SK-N-DZ (cell line): ENCODE measurements around the gene PAM16.

Experiments
- DNase-seq: peaks from one replicate; pipeline ENCODE4 v3.0.0-alpha.2; 2015; ENCODE audit warnings: low spot score

The PAM16 gene

DNA sequence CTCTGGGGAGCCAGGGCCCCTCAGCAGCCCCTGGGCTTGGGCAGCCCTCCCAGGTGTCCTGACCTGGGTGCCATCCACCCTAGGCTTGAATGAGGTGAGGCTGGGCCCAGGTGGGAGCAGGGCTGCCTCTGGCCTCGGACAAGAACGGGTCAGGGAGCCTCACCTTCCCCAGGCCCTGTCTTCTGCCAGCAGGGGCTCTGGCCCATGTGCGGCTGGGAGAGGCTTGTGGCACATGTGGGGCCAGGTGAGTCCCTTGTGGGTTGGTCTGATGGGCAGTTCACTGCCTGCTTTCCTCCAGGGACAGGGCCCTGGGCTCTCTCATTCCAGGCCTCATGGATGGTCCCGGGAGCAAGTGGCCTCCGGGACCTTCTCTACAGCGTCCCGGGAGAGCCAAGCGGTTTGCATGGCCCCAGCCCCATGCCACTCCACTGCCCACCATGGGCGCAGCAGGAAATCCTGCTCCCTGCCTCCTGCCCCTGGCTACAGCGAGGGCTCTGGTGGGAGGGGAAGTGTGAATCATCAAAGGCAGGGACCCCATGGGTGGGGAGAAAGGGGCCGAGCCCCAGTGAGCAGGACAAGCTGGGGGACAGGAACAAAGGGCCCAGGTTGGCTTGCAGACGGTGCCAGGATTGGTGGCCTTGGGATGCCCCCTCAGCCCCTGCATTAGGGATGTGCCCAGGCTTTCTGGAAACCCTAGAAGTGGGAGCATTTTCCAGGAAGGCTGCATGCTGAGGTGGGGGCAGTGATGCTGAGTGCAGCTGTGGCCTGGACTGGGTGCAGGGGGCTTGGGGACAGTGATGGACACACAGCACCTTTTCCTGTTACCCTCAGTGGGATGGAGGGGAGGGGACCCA is 32.7 kb upstream of the PAM16 start:
- no peak for DNase-seq

DNA sequence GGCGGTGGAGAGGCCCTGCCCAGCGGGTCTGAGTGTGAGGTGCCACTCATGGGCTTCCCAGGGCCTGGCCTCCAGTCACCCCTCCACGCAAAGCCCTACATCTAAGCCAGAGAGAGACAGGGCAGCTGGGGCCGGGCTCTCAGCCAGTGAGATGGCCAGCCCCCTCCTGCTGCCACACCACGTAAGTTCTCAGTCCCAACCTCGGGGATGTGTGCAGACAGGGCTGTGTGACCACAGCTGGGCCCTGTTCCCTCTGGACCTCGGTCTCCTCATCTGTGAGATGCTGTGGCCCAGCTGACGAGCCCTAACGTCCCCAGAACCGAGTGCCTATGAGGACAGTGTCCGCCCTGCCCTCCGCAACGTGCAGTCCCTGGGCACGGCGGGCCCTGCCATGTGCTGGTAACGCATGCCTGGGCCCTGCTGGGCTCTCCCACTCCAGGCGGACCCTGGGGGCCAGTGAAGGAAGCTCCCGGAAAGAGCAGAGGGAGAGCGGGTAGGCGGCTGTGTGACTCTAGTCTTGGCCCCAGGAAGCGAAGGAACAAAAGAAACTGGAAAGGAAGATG is 31.8 kb upstream of the PAM16 start:
- DNase-seq: no peak

DNA sequence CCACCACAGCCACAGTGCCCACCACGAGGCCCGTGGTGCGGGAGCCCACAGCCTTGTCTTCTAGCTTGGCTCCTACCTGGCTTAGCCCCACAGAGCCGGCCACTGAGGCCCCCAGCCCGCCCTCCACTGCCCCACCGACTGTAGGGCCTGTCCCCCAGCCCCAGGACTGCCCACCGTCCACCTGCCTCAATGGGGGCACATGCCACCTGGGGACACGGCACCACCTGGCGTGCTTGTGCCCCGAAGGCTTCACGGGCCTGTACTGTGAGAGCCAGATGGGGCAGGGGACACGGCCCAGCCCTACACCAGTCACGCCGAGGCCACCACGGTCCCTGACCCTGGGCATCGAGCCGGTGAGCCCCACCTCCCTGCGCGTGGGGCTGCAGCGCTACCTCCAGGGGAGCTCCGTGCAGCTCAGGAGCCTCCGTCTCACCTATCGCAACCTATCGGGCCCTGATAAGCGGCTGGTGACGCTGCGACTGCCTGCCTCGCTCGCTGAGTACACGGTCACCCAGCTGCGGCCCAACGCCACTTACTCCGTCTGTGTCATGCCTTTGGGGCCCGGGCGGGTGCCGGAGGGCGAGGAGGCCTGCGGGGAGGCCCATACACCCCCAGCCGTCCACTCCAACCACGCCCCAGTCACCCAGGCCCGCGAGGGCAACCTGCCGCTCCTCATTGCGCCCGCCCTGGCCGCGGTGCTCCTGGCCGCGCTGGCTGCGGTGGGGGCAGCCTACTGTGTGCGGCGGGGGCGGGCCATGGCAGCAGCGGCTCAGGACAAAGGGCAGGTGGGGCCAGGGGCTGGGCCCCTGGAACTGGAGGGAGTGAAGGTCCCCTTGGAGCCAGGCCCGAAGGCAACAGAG is 31.0 kb upstream of the PAM16 start:
- no peak for DNase-seq

DNA sequence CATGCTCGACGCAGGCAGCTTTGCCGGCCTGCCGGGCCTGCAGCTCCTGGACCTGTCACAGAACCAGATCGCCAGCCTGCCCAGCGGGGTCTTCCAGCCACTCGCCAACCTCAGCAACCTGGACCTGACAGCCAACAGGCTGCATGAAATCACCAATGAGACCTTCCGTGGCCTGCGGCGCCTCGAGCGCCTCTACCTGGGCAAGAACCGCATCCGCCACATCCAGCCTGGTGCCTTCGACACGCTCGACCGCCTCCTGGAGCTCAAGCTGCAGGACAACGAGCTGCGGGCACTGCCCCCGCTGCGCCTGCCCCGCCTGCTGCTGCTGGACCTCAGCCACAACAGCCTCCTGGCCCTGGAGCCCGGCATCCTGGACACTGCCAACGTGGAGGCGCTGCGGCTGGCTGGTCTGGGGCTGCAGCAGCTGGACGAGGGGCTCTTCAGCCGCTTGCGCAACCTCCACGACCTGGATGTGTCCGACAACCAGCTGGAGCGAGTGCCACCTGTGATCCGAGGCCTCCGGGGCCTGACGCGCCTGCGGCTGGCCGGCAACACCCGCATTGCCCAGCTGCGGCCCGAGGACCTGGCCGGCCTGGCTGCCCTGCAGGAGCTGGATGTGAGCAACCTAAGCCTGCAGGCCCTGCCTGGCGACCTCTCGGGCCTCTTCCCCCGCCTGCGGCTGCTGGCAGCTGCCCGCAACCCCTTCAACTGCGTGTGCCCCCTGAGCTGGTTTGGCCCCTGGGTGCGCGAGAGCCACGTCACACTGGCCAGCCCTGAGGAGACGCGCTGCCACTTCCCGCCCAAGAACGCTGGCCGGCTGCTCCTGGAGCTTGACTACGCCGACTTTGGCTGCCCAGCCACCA is 30.2 kb upstream of the PAM16 start:
- no peak for DNase-seq

DNA sequence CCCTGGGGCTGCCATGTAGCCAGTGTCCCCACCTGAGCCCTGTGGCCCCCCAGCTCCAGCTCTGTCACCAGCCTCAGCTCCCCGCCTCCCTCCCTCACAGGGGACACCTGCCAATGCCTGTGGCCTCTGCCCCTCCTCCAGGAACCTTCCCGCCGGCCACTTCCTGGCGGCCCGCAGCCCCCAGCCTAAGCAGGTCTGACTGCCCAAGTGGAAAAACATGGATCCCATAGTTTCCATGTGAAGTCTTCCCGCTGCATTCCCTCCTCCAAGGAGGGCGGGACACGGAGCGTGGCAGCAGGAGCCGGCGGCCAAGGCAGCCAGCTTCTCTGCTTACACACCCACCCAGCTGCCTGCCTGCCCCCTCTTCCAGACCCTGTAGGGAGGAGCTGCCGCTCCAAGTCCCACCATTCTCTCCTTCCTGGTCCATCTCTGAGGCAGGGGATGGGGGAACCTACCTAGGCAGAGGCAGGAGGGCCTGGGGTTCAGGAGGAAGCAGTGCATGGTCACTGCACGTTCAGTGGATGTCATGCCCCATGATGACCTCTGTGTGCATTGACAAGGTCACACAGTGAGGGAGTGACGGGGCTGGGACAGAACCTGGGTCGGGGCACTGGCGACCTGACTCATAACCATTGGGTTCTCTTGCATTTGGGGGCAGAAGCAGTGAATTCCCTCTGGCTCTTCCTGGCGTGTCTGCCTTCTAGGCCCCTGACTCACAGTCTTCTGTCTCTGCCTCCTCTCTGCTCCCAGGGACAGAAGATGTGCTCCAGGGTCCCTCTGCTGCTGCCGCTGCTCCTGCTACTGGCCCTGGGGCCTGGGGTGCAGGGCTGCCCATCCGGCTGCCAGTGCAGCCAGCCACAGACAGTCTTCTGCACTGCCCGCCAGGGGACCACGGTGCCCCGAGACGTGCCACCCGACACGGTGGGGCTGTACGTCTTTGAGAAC is 29.3 kb upstream of the PAM16 start:
- DNase-seq: no peak

DNA sequence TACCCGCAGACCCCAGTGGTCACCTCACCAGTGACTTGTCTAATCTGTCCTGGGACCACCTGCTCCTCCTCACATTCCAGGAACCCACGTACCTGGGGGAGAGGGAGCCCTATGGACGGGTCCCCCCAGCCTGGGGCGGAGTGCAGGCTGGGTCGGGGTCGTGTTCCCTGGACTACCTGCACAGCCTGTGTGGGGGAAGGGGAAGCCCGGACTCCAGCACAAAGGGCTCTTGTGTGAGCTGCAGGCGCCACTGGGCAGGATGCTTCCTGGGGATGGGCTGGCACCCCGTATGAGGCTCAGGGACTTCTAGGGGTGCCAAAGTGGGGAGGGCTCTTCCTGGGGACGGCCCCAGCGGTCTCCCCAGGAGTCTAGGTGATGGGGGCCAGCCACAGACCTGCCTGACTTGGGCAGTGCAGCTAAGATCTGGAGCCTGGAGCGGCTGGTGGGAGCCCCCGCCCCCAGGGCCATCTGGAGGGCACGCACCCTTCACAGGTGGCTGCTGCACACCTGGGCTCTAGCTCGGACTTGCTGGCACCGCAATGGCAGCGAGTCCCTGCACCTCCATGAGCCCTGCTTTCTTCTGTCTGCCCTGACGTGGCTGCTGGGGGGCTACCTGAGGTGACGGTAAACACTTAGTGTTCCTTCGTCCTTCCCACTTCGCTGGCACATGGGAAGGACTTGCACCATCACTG is 28.0 kb upstream of the PAM16 start:
- no peak for DNase-seq

DNA sequence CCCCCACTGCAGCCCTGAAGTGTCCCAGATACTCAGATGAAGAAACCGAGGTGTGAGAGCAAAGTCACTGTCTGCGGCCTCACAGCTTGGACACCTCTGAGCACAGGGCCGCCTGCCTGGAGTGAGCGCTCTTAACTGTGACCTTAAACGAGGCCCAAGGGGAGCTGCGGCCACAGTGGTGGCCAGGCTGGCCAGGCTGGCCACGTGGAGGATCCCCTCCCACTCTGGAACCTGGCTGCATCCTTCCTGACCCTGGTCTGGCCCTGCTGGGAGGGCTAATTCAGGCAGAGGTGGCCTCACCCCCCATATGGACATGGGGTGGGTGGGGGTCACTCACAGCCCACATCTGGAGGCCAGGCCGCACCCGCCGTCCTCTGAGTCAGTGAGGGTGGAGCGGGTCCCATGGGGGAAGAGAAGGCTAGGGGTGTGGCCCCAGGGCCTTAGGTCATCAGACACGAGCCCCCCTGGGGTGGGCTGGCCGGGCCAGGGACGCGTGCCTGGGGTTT is 27.1 kb upstream of the PAM16 start:
- DNase-seq: no peak

DNA sequence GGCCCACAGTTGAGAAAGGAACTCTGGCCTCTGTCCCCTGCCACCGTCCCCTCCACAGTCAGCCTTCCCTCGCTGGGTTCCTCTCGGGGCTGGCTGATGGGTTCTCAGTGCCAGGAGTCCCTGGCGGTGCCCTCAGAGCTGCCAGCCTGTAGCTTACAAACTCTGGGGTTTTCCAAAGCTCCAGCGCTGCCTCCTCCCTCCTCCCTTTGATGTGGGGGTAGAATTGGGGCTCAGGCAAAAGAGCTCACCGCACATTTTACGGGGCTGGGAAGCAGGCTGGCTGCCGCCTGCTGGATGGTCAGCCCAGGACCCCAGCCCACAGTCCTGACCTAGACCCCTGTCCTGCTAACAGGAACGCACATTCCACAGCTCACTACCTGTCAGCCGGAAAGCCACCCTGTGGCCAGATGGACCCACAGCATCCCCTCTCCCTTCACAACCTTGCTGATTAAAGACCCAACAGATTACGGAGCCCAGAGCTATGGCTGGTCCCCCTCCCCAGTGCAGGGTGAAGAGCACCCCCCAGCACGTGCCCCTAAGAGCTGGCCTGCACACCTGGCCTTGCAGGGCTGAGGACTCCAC is 26.5 kb upstream of the PAM16 start:
- no peak for DNase-seq

DNA sequence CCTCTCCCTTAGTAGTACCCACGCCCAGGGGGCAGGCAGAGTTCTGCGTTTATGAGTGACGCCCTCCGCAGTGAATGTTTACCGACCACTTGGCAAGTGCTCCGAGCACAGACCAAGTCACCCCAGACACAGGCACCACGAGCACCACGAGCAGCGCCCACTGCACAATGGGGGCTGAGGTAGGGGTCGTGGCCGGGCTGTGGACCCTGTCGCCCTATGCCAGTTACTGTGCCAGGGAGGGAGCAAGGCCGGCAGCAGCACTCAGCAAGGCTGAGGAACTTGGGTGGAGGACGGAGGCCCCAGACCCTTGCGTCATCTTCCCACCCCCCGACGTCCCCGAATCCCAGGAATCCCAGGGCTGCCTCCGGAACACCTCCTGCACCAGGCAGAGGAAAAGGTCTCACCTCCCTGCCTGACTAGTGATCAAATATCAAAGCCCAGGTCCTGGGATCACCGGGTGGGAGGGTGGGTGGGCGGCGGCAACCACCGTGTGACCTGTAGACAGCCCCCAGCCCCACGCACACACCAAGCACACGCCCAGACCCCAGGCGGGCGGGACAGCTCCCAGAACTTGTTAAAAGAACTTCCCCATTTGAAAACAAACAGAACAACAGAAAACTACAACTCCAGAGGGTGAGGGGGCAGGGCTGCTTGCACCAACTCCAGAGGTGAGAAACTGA is 25.9 kb upstream of the PAM16 start:
- DNase-seq: no peak

DNA sequence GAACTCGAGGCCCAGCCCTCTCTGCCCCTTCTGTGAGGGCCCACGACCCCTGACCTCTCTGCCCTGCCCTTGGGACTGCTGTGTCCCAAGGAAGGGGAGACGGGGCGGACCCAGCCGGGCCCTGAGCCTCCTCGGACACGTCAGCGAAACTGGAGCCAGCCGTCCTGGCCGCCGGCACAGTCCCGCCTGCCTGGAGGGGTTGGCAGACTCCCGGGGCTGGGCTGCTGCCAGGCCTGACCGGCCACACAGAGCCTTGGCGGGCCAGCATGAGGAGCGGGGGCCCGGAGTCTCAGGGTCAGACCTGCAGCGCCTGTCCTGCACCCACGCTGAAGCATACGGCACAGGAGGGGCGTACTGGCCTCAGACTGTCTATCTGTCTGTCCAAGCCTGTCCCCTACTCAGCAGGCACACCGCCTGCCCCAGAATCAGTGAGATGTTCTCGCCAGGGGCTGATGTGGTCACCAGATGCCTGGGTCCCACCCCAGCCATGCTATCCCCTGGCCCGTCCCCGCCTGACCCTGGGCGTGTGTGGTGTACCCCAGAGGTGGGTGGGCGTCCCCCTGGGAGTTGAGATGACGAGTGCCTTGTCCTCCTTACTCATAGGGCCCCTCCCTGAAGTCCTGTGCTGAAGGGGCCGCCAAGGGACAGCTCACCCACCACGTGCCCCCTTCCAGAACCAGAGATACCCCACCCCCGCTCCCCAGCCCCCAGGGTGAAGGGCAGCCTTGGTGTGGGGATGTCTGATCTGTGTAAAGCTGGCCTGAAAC is 25.2 kb upstream of the PAM16 start:
- no peak for DNase-seq

DNA sequence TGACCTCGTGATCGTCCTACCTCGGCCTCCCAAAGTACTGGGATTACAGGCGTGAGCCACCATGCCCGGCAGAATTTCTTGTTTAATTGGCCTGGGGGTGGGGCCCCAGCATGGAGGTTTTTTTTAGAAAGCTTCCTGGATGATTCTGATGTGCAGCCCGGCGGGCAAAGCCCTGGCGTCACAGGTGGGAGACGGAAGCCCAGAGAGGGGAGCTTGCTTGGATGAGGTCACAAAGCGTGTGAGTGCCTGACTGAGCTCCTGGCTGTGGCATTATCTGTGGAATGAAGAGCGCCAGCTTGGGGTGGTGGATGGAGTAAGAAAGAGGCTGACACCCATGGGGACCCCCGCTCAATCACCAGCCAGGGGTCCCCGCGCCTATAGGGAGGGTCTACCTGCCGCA is 24.6 kb upstream of the PAM16 start:
- DNase-seq: no peak

DNA sequence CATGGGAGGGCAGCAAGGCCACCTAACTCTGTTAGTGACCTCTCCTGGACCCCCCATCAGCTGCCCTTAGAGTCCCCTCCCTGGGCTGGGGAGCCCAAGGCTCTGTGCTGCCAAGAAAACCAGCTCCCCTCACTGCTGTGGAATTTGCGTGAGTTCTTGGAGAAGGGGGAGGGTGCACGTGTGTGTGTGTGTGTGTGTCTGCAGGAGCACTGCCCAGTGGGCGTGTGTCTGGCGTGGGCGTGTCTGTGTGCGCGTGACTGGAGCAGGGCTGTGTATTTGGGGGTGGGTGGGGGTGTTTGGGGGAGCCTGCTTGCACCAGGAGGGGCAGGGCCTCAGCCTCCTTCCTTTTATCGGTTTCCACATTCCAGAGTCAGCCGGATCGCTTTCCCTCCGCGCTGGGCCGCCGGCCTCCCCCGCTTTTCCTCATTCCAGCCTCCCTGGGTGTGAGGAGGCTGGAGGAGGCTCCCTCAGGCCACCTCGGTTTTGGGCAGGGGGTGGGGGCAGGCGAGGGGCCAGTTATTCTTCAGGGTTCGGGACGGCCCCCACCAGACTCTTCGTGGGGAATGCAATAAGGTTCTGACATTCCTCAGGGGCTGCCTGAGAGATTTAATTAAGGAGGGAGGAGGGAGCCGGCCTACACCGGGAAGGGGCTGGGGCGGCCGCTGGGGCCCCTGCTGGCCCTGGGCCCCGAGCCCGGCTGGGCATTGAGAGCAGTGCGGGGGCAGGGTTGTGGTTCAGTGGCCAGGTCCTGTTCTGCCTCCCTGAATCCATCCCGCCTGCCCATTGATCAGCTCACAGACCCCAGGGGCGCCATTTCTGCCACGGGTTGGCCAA is 23.0 kb upstream of the PAM16 start:
- no peak for DNase-seq

DNA sequence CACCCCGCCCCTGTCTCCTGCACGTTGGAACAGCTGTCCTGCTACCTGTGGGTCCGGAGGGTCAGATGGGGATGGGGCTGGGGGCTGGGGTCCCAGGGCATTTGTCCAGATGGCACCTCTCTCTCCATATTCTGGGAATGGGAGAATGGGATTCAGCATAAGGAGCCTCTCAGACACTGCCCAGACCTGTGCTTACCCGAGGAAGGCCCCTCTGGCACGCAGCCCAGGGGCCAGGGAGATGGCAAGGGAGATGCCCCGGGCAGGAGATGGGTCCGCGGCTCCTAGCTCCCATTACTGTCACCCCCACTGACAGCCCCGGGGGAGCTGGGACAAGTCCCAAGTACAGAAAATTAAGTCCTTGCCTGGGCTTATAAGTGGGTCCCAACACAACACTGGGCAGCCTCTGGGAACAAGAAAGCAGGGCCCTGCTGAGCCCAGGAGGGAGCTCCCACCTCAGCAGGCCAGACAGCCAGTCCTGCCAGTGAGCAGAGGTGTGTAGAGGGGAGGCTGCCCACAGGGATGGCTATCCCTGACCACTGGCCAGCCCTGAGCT is 22.3 kb upstream of the PAM16 start:
- DNase-seq: no peak

DNA sequence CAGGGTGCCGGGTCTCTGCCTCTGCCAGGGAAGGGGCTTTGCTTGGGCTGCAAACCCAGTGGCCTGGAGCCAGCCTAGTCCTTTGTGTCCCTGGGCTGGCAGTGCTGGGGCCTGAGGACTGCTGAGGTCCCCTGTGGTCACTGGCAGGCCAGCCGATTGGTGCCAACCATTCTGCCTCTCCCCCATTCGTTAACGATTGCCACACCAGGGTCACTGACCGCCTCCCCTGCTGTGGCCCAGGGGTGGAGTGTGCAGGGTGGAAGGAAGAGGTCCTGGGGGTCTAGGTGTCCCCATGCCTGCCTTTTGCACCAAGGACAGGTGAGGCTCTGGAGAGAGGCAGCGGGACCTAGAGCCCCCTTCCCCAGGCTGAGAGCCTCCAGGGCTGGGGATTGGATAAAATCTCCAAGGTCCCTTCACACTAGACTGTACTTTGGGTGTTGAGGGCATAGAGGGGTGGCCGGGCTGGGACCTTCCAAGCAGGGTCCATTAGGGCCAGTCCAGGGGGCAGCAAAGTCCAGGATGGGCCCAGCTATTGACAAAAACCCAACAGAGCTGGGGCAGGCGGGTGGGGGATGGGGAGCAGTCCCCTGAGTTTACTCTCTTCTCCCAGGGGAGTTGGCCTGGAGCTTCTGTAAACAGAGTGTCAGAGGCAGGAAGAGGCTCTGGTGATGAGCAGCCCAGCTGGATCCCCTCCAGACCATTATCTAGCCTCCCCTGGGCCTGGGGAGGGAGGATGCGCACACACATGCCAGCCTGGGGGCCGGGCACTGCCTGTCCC is 21.6 kb upstream of the PAM16 start:
- peak; percentile 63 for DNase-seq

DNA sequence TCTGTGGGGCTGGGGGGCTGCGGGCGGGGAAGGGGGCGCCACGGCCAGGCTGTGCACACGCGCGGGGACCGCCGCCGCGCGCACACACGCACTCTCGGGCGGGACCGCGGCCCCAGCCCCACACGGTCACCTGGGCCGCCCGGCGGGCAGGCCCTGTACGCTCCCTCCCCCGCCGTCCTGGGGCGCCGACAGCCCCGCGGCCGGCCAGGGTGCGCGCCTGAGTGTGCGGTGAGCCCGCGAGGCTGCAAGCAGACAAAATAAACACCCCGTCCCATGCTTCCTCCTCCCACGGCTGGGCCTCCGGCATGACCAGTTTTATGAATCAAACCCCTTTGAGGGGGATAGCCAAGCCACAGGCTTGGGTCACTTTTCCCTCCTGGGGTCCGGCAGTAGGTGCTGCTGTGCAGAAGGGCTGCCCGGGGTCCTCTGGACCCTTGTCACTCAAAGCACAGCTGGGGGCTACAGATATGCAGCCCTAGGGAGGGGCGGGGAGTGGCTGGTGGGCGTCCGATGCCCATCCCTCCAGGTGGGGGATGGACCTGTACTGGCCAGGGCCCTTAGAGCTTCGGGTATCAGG is 21.0 kb upstream of the PAM16 start:
- DNase-seq: no peak
